ENCODE results near the gene PTX4. TPM values are rescaled to one million over a fixed set of nuclear protein-coding genes. Genes with fewer than 3 reads are reported as not detected.
"Not testable (repeated sequence)": the region's sequence is repeated elsewhere in the genome, so short reads cannot be mapped to it uniquely, and the experiment has no call there.

The PTX4 gene
- total RNA-seq, 1 donor from 2014 or later, result 0.21 TPM

DNA sequence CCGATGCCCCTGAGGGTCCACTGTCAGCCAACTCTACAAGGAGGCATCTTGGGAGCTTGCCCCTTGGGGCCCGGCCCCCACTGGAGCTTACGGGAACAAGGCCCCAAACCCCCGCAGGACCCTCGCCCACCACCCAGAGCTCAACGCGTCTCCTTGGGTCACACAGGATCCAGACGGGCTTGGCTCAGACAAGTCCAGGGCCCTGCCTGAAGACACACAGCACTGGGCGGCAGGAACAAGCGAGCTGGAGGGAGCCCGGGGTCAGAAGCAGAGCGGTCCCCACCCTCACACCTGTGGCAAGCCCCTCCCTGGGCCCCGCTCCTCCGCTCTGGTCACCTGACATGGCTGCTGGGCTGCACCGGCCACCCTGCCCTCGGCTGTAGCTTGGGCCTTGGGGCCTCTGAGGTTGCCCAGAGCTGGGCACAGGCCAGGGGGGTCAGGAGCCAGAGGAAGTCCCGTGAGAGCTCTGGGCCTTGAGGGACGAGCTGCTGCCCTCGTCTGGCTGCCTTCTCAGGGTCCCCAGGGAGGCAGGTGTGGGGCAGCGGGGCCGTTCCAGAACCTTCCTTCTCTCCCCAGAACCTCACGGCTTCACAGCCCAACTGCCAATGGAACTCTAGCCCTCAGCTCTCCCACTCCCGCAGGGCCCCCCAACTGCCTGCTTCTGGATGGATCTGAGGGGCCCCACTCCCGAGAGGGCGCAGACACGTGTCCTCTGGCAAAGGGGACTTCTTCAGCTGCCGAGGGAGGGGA lies 44.6 kb downstream of the PTX4 start, which contains the start of gene CCDC154:
CCDC154 (minus strand) TSS at position 577 of the 750 bp plus-strand sequence; CDS start at position 343, 234 bp downstream.
- Mint-ChIP-seq H3K4me3 (ENCODE audit: unreplicated experiment) (no peak within 1 kb of the TSS), H3K27ac (ENCODE audit: unreplicated experiment) (no peak within 1 kb of the TSS), H3K27me3 (ENCODE audit: unreplicated experiment) (peaks cover 6% of the 10 kb centered on the region), H3K9me3 (ENCODE audit: unreplicated experiment) (no peaks in the 10 kb centered on the region), H3K36me3 (ENCODE audit: low read depth, unreplicated experiment) (no peaks in the 10 kb centered on the region), H3K4me1 (ENCODE audit: unreplicated experiment) (no peaks in the 10 kb centered on the region)
- TF ChIP-seq, protein P1, sequence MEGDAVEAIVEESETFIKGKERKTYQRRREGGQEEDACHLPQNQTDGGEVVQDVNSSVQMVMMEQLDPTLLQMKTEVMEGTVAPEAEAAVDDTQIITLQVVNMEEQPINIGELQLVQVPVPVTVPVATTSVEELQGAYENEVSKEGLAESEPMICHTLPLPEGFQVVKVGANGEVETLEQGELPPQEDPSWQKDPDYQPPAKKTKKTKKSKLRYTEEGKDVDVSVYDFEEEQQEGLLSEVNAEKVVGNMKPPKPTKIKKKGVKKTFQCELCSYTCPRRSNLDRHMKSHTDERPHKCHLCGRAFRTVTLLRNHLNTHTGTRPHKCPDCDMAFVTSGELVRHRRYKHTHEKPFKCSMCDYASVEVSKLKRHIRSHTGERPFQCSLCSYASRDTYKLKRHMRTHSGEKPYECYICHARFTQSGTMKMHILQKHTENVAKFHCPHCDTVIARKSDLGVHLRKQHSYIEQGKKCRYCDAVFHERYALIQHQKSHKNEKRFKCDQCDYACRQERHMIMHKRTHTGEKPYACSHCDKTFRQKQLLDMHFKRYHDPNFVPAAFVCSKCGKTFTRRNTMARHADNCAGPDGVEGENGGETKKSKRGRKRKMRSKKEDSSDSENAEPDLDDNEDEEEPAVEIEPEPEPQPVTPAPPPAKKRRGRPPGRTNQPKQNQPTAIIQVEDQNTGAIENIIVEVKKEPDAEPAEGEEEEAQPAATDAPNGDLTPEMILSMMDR (IDR thresholded peaks at IDR 0.05; ENCODE audit: unreplicated experiment), result no peak
- no peak for DNase-seq (ENCODE audit: low spot score)

DNA sequence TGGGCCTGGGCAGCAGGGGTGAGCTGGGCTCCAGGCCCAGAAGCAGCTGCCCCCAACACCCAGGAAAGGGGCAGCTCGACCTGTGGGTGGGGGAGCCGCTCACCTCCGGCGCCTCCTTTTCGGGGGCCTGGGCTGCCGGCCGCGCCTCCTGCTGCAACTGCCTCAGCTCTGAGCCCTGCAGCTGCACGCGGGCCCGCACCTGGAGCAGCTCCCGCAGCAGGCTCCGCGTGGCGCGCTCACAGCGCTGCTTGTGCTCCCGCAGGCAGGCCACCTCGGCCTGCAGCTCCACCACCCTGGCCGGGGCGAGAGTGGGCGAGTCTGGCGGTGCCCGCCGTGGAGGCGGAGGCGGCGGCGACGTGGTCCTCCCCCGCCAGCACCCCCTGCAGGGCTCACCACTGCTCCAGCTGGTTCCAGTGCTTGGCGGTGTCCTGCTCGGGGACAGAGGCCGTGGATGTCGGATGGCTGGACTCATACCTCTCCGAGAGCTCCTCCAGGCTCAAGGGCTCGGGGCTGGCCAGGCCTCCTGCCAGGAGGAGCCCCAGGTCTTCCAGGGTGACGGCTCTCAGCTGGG lies 45.3 kb downstream of the PTX4 start:
- TF ChIP-seq, protein P1 (IDR thresholded peaks at IDR 0.05; ENCODE audit: unreplicated experiment), result no peak
- Mint-ChIP-seq H3K27me3 (ENCODE audit: unreplicated experiment) (peaks cover 4% of the 10 kb centered on the region), H3K9me3 (ENCODE audit: unreplicated experiment) (no peaks in the 10 kb centered on the region), H3K36me3 (ENCODE audit: low read depth, unreplicated experiment) (no peaks in the 10 kb centered on the region), H3K4me1 (ENCODE audit: unreplicated experiment) (no peaks in the 10 kb centered on the region), H3K27ac (ENCODE audit: unreplicated experiment) (no peak overlapping the region), H3K4me3 (ENCODE audit: unreplicated experiment) (no peak overlapping the region)
- no peak for DNase-seq (ENCODE audit: low spot score)

DNA sequence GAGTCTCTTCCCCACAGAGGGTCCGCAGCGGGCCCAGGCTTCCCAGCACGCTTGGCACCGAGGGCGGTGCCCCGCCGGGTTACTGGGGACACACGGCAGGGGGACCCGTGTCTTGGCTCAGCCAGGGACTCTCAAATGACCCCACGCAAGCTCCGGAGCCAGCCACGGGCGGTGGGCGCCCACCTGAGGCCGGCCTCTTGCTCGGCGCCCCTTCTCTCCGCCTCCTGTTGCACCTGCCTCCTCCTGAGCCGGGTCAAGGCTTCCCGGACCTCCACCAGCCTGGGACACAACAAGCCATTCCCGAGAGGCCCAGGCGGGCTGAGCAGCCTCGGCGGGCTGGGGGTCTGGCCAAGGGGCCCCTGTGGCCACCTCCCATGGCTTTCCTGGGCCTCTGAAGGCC lies 46.0 kb downstream of the PTX4 start:
- Mint-ChIP-seq H3K36me3 (ENCODE audit: low read depth, unreplicated experiment) (no peaks in the 10 kb centered on the region), H3K4me3 (ENCODE audit: unreplicated experiment) (no peak overlapping the region), H3K9me3 (ENCODE audit: unreplicated experiment) (no peaks in the 10 kb centered on the region), H3K4me1 (ENCODE audit: unreplicated experiment) (no peaks in the 10 kb centered on the region), H3K27me3 (ENCODE audit: unreplicated experiment) (peaks cover 2% of the 10 kb centered on the region), H3K27ac (ENCODE audit: unreplicated experiment) (no peak overlapping the region)
- DNase-seq (ENCODE audit: low spot score), result no peak
- TF ChIP-seq, protein P1 (IDR thresholded peaks at IDR 0.05; ENCODE audit: unreplicated experiment), result no peak

DNA sequence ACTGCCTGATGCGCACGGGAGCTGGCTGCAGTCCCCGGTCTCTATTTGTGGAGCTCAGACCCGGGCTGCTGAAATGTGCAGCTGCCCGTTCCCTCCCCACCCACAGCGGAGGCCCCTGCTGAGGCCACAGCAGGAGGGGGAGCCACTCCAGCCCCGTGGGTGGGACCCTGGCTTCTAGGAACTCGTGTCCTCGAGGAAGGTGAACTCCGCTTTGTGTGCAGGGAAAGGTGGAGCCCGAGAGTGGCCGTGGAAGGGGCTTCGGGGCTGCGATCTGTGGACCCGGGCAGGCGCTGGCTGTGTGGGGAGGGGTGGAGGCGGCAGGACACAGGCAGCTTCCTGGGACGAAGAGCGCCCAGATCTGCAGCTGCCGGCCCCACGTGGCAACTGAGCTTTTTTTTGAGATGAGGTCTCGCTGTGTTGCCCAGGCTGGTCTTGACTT lies 47.3 kb downstream of the PTX4 start:
- peaks cover 2% of the 10 kb centered on the region for H3K27me3 Mint-ChIP-seq (ENCODE audit: unreplicated experiment)
- TF ChIP-seq, protein P1 (IDR thresholded peaks at IDR 0.05; ENCODE audit: unreplicated experiment), result no peak
- H3K9me3 Mint-ChIP-seq (ENCODE audit: unreplicated experiment), result no peaks in the 10 kb centered on the region
- no peak overlapping the region for H3K27ac Mint-ChIP-seq (ENCODE audit: unreplicated experiment)
- DNase-seq (ENCODE audit: low spot score), result no peak
- H3K4me1 Mint-ChIP-seq (ENCODE audit: unreplicated experiment), result no peaks in the 10 kb centered on the region
- H3K4me3 Mint-ChIP-seq (ENCODE audit: unreplicated experiment), result no peak overlapping the region
- no peaks in the 10 kb centered on the region for H3K36me3 Mint-ChIP-seq (ENCODE audit: low read depth, unreplicated experiment)

DNA sequence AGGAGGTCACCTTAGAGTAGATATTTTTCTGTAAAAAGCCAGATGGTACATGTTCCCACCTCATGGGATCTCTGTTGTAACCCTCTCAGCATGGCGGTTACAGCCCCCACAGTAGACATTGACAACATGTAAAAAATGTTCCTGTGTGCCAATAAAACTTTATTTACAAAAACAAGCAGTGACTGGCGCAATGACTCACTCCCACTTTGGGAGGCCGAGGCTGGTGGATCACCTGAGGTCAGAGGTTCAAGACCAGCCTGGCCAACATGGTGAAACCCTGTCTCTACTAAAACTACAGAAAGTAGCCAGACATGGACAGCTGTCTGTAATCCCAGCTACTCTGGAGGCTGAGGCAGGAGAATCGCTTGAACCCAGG lies 49.1 kb downstream of the PTX4 start:
- not testable (repeated sequence) for H3K27me3 Mint-ChIP-seq (ENCODE audit: unreplicated experiment); H3K36me3 Mint-ChIP-seq (ENCODE audit: low read depth, unreplicated experiment); H3K4me1 Mint-ChIP-seq (ENCODE audit: unreplicated experiment); H3K4me3 Mint-ChIP-seq (ENCODE audit: unreplicated experiment); DNase-seq (ENCODE audit: low spot score); H3K9me3 Mint-ChIP-seq (ENCODE audit: unreplicated experiment); H3K27ac Mint-ChIP-seq (ENCODE audit: unreplicated experiment)

Data from endothelial cell (in vitro differentiated cells).